SK-N-SH treated with all-trans-retinoic acid at 6 μM for 48 hours (cell line): ENCODE data around the gene COL6A5.

Experiments used
- ATAC-seq: fragments of 200-7000 bp; cut with Tn5 transposase; 3 replicates; pipeline ENCODE4 v1.9.1; 2020; ENCODE audit warnings: mild to moderate bottlenecking, moderate library complexity
- ARNTL ChIP-seq: fragments of 450-650 bp; formaldehyde crosslinking; IDR thresholded peaks from 2 replicates; pipeline ENCODE4 v1.5.0; 2020; ENCODE audit warnings: low read depth, mild to moderate bottlenecking, moderate library complexity, borderline replicate concordance
- BACH2 ChIP-seq: fragments of 250-450 bp; sonication (Bioruptor Pico); IDR thresholded peaks from 2 replicates; pipeline ENCODE4 v1.9.0; 2021; ENCODE audit warnings: mild to moderate bottlenecking, borderline replicate concordance
- CSDC2 ChIP-seq: fragments of 250-450 bp; sonication (Bioruptor Pico); IDR thresholded peaks from 2 replicates; pipeline ENCODE4 v1.5.0; 2020; ENCODE audit warnings: mild to moderate bottlenecking, moderate library complexity
- ESRRG ChIP-seq: fragments of 250-450 bp; sonication (Bioruptor Pico); IDR thresholded peaks from 2 replicates; pipeline ENCODE4 v1.6.1; 2021; ENCODE audit warnings: mild to moderate bottlenecking
- GLIS3 ChIP-seq: fragments of 250-450 bp; sonication (Bioruptor Pico); IDR thresholded peaks from 2 replicates; pipeline ENCODE4 v1.5.0; 2020; ENCODE audit warnings: mild to moderate bottlenecking, moderate library complexity
- ISL1 ChIP-seq: fragments of 250-450 bp; sonication (Bioruptor Pico); IDR thresholded peaks from 2 replicates; pipeline ENCODE4 v2.1.2; 2022; ENCODE audit warnings: mild to moderate bottlenecking, moderate library complexity
- OSR1 ChIP-seq: fragments of 250-450 bp; sonication (Bioruptor Pico); IDR thresholded peaks from 2 replicates; pipeline ENCODE4 v1.8.0; 2022; ENCODE audit warnings: moderate library complexity, mild to moderate bottlenecking, inconsistent platforms
- RARB ChIP-seq: fragments of 250-450 bp; sonication (Bioruptor Pico); IDR thresholded peaks from 2 replicates; pipeline ENCODE4 v1.8.0; 2021; ENCODE audit warnings: mild to moderate bottlenecking, moderate library complexity
- SNAI2 ChIP-seq: fragments of 250-450 bp; sonication (Bioruptor Pico); IDR thresholded peaks from 2 replicates; pipeline ENCODE4 v1.5.0; 2020; ENCODE audit warnings: mild to moderate bottlenecking, moderate library complexity
- TCF4 ChIP-seq: fragments of 250-450 bp; sonication (Bioruptor Pico); IDR thresholded peaks from 2 replicates; pipeline ENCODE4 v1.8.0; 2021; ENCODE audit warnings: mild to moderate bottlenecking, moderate library complexity, borderline replicate concordance
- ZC3H10 ChIP-seq: fragments of 250-450 bp; sonication (Bioruptor Pico); IDR thresholded peaks from 2 replicates; pipeline ENCODE4 v1.5.1; 2021; ENCODE audit warnings: mild to moderate bottlenecking, moderate library complexity
- ZFP3 ChIP-seq: fragments of 250-450 bp; sonication (Bioruptor Pico); IDR thresholded peaks from 2 replicates; pipeline ENCODE4 v1.5.0; 2020; ENCODE audit warnings: mild to moderate bottlenecking, moderate library complexity
- ZFP30 ChIP-seq: fragments of 450-650 bp; formaldehyde crosslinking; IDR thresholded peaks from 2 replicates; pipeline ENCODE4 v1.5.0; 2022; ENCODE audit warnings: mild to moderate bottlenecking, moderate library complexity
- ZNF565 ChIP-seq: fragments of 450-650 bp; formaldehyde crosslinking; conservative IDR thresholded peaks from 2 replicates; pipeline ENCODE4 v1.5.0; 2020; ENCODE audit warnings: low read depth, mild to moderate bottlenecking, moderate library complexity
- ZNF70 ChIP-seq: fragments of 450-650 bp; formaldehyde crosslinking; IDR thresholded peaks from 2 replicates; pipeline ENCODE4 v1.5.0; 2020; ENCODE audit warnings: mild to moderate bottlenecking, moderate library complexity
- ZNF8 ChIP-seq: fragments of 450-650 bp; formaldehyde crosslinking; IDR thresholded peaks from 2 replicates; pipeline ENCODE4 v1.5.0; 2020; ENCODE audit warnings: mild to moderate bottlenecking, moderate library complexity
- TF ChIP-seq, protein P1 (sequence below): fragments of 250-450 bp; sonication (Bioruptor Pico); IDR thresholded peaks from 2 replicates; pipeline ENCODE4 v1.5.1; 2020; ENCODE audit warnings: low read depth, mild to moderate bottlenecking, moderate library complexity
- TF ChIP-seq, protein P2 (sequence below): fragments of 250-450 bp; sonication (Bioruptor Pico); IDR thresholded peaks from 2 replicates; pipeline ENCODE4 v1.5.0; 2020; ENCODE audit warnings: mild to moderate bottlenecking, moderate library complexity
- TF ChIP-seq, protein P3 (sequence below): fragments of 250-450 bp; sonication (Bioruptor Pico); IDR thresholded peaks from 2 replicates; pipeline ENCODE4 v1.5.1; 2021; ENCODE audit warnings: mild to moderate bottlenecking, moderate library complexity
- TF ChIP-seq, protein P4 (sequence below): fragments of 250-450 bp; sonication (Bioruptor Pico); IDR thresholded peaks from 2 replicates; pipeline ENCODE4 v1.8.0; 2021; ENCODE audit warnings: low read depth, mild to moderate bottlenecking, moderate library complexity, borderline replicate concordance
- TF ChIP-seq, protein P5 (sequence below): fragments of 250-450 bp; sonication (Bioruptor Pico); IDR thresholded peaks from 2 replicates; pipeline ENCODE4 v1.8.0; 2020; ENCODE audit warnings: mild to moderate bottlenecking, moderate library complexity, borderline replicate concordance

The COL6A5 gene

DNA sequence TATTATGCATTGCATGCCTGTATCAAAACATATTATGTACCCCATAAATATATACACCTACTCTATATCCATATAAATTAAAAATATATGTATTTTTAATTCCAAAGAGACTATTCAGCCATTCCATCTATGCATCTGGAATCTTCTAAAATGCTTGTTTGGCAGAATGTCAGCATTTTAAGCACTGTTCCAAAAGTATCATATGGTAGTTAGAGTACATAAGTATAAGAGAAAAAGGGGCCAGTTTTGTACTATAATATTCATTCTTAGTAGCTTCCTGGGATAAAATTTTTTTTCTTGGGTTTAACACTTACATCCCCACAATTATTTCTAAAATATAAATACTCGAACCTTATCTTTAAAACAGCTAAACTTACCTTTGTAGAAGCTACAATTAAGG, 111.1 kb downstream of the COL6A5 start:
- TF ChIP-seq OSR1 (CRISPR knock-in tag), result no peak
- no peak for ATAC-seq

DNA sequence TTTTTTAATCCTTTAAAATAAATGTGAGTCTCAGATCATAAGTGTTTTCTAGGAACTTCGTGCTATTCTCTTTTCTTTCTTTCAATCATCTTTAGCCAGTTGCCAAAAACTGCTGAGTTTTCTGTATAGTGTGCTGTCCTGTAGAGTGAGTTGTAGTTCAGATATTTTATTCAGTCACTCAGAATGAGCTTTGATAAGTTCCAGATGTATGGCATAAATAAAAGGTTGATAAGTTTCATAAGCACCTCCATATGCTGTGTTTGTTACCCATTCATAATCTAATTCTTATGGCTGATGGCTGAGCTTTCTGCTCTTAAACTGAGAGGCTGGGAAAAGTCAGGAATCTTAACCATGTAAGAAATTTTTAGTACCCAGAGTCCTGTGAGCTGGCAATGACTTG, 112.2 kb downstream of the COL6A5 start:
- TF ChIP-seq TCF4 (CRISPR knock-in tag), result 0 out of 2 replicates have a peak, but pooled peaks have one; percentile 14
- no peak for TF ChIP-seq ZC3H10 (CRISPR knock-in tag)
- TF ChIP-seq BACH2, result no peak
- no peak for TF ChIP-seq GLIS3 (CRISPR knock-in tag)
- no peak for TF ChIP-seq ZNF565
- TF ChIP-seq, all 23 proteins: peak for 1
- ATAC-seq, result no peak

DNA sequence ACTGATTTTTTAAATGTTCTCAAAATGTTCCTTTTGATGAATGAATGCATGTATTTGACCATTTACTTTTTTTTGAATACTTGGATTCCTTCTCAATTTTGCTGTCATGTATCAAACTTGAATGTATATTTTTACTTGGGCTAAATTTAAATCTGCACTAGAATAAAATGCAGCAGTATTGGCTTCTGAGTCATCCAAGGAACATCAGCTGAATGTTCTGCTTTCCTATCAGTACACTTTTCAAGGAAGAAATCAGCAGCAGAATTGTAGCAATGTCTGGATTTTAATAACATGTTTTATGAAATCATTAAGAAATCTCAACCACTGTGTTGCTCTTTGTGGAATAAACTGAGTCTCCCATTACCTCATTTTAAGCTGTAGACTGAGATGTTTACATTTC, 114.5 kb downstream of the COL6A5 start:
- no peak for ATAC-seq
- TF ChIP-seq ZNF8 (CRISPR knock-in tag) (no peak), ZFP3 (CRISPR knock-in tag) (no peak), ESRRG (CRISPR knock-in tag) (no peak), GLIS3 (CRISPR knock-in tag) (no peak), SNAI2 (CRISPR knock-in tag) (no peak), ZNF565 (no peak), ZFP30 (CRISPR knock-in tag) (no peak), ZNF70 (CRISPR knock-in tag) (no peak)

DNA sequence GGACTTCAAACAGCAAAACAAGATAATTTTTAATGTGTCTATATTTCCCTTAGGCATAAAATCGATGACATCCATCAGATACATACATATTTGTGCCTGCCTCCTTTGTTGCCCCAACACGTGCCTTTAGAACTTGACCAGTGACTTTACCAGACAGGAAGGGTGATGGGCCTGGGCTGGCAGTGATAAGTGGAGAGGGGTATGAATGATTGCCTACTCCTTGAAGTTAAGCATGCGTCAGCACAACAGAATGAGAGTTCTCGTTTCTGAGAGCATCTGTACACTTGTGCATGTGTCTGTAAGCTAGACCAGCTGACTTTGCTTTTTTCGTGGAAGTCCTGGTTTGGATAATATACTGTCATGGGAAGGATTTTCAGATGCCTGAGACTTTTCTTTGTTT, 116.6 kb downstream of the COL6A5 start:
- TF ChIP-seq, protein P1, sequence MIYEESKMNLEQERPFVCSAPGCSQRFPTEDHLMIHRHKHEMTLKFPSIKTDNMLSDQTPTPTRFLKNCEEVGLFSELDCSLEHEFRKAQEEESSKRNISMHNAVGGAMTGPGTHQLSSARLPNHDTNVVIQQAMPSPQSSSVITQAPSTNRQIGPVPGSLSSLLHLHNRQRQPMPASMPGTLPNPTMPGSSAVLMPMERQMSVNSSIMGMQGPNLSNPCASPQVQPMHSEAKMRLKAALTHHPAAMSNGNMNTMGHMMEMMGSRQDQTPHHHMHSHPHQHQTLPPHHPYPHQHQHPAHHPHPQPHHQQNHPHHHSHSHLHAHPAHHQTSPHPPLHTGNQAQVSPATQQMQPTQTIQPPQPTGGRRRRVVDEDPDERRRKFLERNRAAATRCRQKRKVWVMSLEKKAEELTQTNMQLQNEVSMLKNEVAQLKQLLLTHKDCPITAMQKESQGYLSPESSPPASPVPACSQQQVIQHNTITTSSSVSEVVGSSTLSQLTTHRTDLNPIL, result no peak
- TF ChIP-seq ZFP3 (CRISPR knock-in tag) (no peak), ESRRG (CRISPR knock-in tag) (no peak), RARB (CRISPR knock-in tag) (no peak), ZNF565 (no peak), ZFP30 (CRISPR knock-in tag) (no peak), ZC3H10 (CRISPR knock-in tag) (no peak), ZNF70 (CRISPR knock-in tag) (no peak), CSDC2 (CRISPR knock-in tag) (no peak), ARNTL (CRISPR knock-in tag) (no peak), TCF4 (CRISPR knock-in tag) (no peak), ISL1 (CRISPR knock-in tag) (no peak), ZNF8 (CRISPR knock-in tag) (no peak), OSR1 (CRISPR knock-in tag) (no peak), GLIS3 (CRISPR knock-in tag) (no peak)
- TF ChIP-seq, protein P2, sequence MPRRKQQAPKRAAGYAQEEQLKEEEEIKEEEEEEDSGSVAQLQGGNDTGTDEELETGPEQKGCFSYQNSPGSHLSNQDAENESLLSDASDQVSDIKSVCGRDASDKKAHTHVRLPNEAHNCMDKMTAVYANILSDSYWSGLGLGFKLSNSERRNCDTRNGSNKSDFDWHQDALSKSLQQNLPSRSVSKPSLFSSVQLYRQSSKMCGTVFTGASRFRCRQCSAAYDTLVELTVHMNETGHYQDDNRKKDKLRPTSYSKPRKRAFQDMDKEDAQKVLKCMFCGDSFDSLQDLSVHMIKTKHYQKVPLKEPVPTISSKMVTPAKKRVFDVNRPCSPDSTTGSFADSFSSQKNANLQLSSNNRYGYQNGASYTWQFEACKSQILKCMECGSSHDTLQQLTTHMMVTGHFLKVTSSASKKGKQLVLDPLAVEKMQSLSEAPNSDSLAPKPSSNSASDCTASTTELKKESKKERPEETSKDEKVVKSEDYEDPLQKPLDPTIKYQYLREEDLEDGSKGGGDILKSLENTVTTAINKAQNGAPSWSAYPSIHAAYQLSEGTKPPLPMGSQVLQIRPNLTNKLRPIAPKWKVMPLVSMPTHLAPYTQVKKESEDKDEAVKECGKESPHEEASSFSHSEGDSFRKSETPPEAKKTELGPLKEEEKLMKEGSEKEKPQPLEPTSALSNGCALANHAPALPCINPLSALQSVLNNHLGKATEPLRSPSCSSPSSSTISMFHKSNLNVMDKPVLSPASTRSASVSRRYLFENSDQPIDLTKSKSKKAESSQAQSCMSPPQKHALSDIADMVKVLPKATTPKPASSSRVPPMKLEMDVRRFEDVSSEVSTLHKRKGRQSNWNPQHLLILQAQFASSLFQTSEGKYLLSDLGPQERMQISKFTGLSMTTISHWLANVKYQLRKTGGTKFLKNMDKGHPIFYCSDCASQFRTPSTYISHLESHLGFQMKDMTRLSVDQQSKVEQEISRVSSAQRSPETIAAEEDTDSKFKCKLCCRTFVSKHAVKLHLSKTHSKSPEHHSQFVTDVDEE (CRISPR knock-in tag), result no peak
- TF ChIP-seq, protein P3, sequence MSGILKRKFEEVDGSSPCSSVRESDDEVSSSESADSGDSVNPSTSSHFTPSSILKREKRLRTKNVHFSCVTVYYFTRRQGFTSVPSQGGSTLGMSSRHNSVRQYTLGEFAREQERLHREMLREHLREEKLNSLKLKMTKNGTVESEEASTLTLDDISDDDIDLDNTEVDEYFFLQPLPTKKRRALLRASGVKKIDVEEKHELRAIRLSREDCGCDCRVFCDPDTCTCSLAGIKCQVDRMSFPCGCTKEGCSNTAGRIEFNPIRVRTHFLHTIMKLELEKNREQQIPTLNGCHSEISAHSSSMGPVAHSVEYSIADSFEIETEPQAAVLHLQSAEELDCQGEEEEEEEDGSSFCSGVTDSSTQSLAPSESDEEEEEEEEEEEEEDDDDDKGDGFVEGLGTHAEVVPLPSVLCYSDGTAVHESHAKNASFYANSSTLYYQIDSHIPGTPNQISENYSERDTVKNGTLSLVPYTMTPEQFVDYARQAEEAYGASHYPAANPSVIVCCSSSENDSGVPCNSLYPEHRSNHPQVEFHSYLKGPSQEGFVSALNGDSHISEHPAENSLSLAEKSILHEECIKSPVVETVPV (CRISPR knock-in tag), result no peak
- TF ChIP-seq, protein P4, sequence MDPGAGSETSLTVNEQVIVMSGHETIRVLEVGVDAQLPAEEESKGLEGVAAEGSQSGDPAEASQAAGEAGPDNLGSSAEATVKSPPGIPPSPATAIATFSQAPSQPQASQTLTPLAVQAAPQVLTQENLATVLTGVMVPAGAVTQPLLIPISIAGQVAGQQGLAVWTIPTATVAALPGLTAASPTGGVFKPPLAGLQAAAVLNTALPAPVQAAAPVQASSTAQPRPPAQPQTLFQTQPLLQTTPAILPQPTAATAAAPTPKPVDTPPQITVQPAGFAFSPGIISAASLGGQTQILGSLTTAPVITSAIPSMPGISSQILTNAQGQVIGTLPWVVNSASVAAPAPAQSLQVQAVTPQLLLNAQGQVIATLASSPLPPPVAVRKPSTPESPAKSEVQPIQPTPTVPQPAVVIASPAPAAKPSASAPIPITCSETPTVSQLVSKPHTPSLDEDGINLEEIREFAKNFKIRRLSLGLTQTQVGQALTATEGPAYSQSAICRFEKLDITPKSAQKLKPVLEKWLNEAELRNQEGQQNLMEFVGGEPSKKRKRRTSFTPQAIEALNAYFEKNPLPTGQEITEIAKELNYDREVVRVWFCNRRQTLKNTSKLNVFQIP (CRISPR knock-in tag), result no peak
- TF ChIP-seq, protein P5, sequence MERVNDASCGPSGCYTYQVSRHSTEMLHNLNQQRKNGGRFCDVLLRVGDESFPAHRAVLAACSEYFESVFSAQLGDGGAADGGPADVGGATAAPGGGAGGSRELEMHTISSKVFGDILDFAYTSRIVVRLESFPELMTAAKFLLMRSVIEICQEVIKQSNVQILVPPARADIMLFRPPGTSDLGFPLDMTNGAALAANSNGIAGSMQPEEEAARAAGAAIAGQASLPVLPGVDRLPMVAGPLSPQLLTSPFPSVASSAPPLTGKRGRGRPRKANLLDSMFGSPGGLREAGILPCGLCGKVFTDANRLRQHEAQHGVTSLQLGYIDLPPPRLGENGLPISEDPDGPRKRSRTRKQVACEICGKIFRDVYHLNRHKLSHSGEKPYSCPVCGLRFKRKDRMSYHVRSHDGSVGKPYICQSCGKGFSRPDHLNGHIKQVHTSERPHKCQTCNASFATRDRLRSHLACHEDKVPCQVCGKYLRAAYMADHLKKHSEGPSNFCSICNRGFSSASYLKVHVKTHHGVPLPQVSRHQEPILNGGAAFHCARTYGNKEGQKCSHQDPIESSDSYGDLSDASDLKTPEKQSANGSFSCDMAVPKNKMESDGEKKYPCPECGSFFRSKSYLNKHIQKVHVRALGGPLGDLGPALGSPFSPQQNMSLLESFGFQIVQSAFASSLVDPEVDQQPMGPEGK (CRISPR knock-in tag), result no peak
- ATAC-seq, result no peak
